GM18498 (cell line): ENCODE data around the gene MIP.
"Not testable (repeated sequence)": the region's sequence is repeated elsewhere in the genome, so short reads cannot be mapped to it uniquely, and the experiment has no call there.

Source experiments
- ATAC-seq: cut with Tn5 transposase; IDR thresholded peaks from one replicate; pipeline ENCODE4 v1.9.1; 2021; ENCODE audit warnings: mild to moderate bottlenecking, moderate library complexity; ENCODE audit not compliant: unreplicated experiment

The MIP gene

GRCh38 chr12:56468216-56469006 is 14.0 kb upstream of the MIP start, which contains the start of gene SPRYD4:
Gene SPRYD4, plus strand, starts transcription at chr12:56468578. Its CDS starts 14 bp downstream, at chr12:56468592.
- peak; percentile 90 for ATAC-seq

GRCh38 chr12:56462565-56462964 is 8.1 kb upstream of the MIP start:
- no peak for ATAC-seq

DNA sequence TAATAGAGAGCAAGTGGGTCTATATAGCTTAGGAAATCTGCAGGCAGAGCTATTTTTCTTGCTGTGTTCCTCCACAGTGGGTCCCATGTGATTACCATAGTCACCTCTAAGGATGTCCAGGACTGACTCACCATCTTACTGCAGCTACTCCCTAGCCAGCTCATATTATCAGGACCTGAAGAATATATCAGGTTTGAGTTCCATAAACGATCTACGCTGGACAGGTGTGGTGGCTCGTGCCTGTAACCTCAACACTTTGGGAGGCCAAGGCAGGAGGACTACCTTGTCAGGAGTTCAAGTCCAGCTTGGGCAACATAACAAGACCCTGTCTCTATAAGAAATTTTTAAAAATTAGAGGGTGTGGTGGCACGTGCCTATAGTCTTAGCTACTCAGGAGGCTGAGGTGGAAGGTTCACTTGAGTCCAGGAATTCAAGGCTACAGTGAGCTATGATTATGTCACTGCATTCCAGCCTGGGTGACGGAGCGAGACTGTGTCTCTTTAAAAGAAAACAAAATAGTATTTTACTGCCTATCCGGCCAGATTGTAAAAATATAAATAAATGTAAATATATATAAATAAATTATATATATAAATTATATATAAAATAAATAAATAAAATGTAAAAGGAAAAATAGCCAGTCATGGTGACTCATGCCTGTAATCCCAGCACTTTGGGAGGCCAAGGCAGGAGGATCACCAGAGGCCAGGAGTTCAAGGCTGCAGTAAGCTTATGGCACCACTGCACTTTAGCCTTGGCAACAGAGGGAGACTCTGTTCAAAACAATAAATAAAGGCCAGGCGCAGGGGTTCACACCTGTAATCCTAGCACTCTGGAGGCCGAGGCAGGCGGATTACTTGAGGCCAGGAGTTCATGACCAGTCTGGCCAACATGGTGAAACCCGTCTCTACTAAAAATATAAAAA is 7.0 kb upstream of the MIP start:
- ATAC-seq = no peak

DNA sequence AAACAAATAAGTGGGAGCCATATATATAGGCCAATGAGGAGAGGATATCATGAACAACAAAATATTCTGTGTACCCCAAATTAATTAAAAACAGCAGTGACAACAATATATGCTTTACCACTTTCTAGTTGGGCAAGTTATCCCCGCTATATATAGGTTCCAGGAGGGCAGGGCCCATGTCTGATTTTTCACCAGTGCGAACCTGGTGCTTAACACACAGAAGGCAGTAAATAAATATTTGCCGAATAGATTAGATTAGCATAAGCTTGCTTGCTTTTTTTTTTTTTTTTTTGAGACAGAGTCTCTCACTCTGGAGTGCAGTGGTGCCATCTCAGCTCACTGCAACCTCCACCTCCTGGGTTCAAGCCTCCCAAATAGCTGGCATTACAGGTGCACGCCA is 3.4 kb upstream of the MIP start:
- no peak for ATAC-seq

DNA sequence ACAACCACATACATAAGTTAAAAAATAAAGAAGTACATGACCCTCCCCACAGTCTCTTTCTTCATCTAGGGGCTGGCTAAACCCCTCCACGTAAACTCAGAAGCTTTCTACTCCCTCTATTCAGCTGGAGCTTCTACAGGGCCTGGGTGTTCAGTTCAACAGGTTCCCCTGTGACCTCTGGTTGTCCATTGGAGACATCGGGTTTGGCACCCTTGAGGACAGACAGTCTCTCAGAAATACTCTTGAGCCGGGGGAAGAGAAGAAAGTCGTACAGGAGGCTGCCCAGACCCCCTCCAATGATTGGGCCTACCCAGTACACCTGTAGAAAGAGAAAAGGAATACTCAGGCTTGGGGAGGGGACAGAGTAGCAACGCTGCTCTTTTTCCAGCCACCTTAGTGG is 3.3 kb downstream of the MIP start:
- no peak for ATAC-seq

- ATAC-seq = no peak
These were observed 4.2 kb downstream of the MIP start for GRCh38 chr12:56450241-56450640.

DNA sequence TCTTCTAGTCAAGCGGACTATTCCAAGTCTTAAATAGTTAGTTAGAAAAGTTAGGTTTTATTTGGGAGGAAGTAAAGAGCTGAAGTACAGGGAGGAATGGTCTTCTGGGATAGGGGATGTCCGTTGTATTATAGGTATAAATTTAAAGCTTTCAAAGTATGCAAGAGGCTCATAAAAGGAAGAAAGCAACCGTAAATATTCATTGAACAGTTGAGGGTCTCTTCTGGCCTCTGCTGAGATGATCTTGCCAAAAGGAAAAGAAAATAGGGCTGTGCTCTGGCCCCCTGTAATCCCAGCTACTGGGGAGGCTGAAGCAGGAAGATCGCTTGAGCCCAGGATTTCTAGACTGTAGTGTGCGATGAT is 4.9 kb downstream of the MIP start:
- no peak for ATAC-seq

DNA sequence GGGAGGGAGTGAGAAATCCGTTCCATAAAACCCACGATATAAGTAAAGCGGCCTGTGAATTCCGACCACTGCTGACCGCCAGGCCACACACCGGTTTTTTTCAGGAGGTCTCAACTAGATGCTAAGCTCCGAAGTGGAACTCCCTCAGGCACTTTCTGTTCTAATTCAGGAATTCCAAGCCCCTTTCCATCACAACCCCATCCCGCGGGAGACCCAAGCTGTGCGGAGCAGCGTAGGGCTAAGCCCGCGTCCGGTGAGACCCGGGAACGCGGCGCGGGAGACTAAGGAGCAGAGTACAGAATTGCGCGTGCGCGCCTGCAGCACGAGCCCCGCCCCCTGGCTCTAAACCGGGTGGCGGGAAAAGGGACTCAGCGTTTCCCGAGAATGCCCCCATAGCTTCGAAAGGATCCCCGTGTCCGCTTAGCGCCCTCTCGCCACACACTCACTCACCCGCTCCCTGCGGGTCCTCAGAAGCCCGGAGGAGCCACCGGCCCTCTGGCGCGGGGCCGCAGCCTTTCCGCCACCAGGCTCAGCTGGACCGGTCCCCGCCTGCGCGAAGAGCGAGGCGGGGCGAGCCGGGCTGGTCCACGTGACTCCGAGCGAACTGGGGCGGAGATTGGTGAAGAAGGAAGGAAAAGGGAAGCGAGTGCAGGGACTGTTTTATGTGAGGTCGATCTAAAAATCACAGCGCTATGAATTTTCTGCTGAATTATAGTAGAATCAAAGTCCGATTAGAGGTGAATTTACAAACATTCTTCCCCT is 5.4 kb downstream of the MIP start, which contains the start of gene TIMELESS:
TIMELESS (minus strand) TSS at position 567 of the 762 bp plus-strand sequence. CDS start 15,256 bp downstream, outside the sequence.
- ATAC-seq = peak; percentile 94

DNA sequence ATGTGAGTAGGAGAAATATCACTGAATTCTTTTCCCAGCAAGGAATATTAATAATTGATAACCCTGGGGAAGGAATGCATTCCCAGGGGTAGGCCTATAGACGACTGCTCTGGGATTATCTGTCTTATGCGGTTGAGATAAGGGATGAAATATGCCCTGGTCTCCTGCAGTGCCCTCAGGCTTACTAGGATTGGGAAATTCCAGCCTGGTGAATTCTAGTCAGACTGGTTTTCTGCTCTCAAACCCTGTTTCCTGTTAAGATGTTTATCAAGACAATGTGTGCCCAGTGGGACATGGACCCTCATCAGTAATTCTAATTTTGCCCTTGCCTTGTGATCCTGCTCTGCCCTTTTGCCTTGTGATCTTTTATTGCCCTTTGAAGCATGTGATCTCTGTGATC is 11.2 kb downstream of the MIP start:
- ATAC-seq = not testable (repeated sequence)

GRCh38 chr12:56437430-56438176 is 16.9 kb downstream of the MIP start:
- no peak for ATAC-seq

- no peak for ATAC-seq
These were observed 19.6 kb downstream of the MIP start for GRCh38 chr12:56434828-56435227.

GRCh38 chr12:56431850-56432249 is 22.6 kb downstream of the MIP start:
- ATAC-seq = no peak

- ATAC-seq = no peak
These were observed 23.2 kb downstream of the MIP start for GRCh38 chr12:56431288-56431687.

DNA sequence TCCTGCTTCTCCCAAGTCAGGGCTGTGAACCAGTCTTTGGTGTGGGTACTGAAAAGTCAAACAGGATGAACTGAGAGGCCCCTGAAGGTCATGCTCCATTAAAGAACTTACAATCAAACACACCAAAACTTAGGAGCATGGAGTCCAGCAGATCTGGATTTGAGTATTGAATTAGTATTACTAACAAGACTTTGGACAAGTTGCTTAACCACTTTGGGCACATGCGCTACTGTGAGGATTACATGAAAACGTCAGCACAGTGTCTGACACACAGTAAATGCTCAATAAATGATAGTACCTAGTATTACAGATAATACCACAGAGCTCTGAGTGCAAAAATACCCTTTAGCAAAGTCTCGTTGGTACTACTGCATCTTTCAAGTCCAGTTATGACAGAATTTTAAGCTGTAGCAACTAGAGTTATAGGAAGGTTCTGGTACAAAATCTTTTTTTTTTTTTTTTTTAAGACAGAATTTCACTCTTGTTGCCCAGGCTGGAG is 28.5 kb downstream of the MIP start:
- ATAC-seq = no peak

- ATAC-seq = no peak
These were observed 29.3 kb downstream of the MIP start for GRCh38 chr12:56425193-56425592.

- ATAC-seq = no peak
These were observed 34.0 kb downstream of the MIP start for GRCh38 chr12:56420411-56420810.

DNA sequence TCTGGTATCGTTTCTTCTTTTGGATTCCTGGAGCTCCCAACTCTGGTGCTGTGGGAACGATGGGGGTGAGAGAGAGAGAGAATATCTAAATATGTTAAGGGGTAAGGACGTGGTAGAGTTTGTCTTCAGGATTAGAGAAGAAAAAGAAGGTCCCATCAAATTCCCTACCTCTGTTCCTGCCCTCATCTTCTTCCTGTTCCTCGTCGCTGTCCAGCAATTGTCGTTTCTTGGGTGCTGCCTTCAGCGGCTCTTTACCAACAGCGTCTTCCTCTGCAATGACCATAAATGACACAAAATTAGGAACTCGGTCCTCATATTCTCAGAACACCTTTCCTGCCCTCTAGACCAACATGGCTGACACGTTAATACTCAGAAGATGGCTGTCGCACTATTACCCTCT is 36.7 kb downstream of the MIP start:
- no peak for ATAC-seq

- ATAC-seq = no peak
These were observed 40.1 kb downstream of the MIP start for GRCh38 chr12:56414401-56414800.

DNA sequence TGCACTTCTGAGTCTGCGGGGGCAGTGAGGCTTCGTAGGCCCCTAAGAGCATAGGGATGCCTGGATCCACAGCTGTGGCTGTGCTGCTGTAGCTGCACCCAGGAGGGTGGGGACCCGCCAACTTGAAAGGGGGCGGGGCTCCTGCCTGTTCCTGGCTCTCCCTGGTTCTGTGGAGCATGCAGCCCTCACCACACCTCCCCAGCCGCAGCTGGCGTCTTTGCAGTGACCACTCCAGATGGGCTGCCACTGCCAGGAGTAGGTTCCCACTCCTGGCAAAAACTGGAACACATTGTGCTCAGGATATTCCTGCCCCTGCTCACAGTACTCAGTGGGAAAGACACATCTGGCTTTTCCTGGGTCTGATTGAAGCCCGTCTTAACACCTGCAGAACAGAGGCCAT is 41.1 kb downstream of the MIP start:
- ATAC-seq = no peak
